ENCODE measurements around the gene ZNF789.

DNA sequence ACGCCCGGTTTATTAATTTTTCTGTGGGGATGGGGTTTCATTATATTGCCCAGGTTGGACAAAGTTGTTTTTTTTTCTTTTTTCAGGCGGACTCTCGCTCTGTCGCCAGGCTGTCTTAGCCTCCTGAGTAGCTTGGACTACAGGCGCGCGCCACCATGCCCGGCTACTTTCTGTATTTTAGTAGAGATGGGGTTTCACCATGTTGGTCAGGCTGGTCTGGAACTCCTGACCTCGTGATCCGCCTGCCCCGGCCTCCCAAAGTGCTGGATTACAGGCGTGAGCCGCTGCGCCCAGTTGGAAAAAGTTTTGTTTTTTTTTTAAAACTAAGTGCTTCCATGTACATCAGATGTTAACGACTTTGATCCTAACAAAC is 27.9 kb downstream of the ZNF789 start:
- TF ChIP-seq, protein P1, sequence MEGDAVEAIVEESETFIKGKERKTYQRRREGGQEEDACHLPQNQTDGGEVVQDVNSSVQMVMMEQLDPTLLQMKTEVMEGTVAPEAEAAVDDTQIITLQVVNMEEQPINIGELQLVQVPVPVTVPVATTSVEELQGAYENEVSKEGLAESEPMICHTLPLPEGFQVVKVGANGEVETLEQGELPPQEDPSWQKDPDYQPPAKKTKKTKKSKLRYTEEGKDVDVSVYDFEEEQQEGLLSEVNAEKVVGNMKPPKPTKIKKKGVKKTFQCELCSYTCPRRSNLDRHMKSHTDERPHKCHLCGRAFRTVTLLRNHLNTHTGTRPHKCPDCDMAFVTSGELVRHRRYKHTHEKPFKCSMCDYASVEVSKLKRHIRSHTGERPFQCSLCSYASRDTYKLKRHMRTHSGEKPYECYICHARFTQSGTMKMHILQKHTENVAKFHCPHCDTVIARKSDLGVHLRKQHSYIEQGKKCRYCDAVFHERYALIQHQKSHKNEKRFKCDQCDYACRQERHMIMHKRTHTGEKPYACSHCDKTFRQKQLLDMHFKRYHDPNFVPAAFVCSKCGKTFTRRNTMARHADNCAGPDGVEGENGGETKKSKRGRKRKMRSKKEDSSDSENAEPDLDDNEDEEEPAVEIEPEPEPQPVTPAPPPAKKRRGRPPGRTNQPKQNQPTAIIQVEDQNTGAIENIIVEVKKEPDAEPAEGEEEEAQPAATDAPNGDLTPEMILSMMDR (conservative IDR thresholded peaks at IDR 0.05) = no peak
- no peak for TF ChIP-seq EZH2 (IDR thresholded peaks at IDR 0.05; ENCODE audit: low read depth)

Measured in PC-9 (cell line).